ENCODE results near the gene SPEM2. TPM values are rescaled to one million over a fixed set of nuclear protein-coding genes. Genes with fewer than 3 reads are reported as not detected.

SPEM2 gene
- total RNA-seq, 1 donor from 2014 or later = 0.14 TPM

DNA sequence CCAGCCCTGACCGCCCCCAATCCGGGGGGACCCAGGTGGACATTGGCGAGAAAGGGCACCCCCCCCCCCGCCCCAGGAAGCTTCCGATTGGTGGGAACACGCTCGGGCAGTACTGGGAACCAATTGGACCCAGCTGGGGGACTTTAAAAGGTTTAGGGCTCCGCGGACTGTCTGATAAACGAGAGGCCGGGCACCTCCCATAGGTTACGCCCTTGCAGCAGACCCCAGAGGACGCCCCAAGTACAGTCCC lies 21.8 kb upstream of the SPEM2 start:
- Histone ChIP-seq H3K79me2 (ENCODE audit: insufficient read depth, low read length) (peaks cover 24% of the 10 kb centered on the region), H4K20me1 (ENCODE audit: insufficient read depth, low read length) (peaks cover 20% of the 10 kb centered on the region), H3K4me1 (ENCODE audit: insufficient read depth, low read length) (peaks cover 13% of the 10 kb centered on the region), H3K4me3 (ENCODE audit: insufficient read depth, low read depth, low read length) (peak overlapping the region; percentile 72), H3K27me3 (ENCODE audit: insufficient read depth, low read length) (no peaks in the 10 kb centered on the region), H3K4me2 (ENCODE audit: low read length) (peak overlapping the region; percentile 93), H3K9ac (ENCODE audit: low read length) (peak overlapping the region; percentile 72), H3K36me3 (ENCODE audit: insufficient read depth, low read length) (no peaks in the 10 kb centered on the region), H2AFZ (ENCODE audit: low read depth, low read length) (peak overlapping the region; percentile 31), H3K27ac (ENCODE audit: low read depth, low read length) (peak overlapping the region; percentile 53), H3K9me3 (ENCODE audit: insufficient read depth, low read depth, low read length) (no peaks in the 10 kb centered on the region)
- Mint-ChIP-seq H3K4me3 (ENCODE audit: unreplicated experiment) (peak overlapping the region; percentile 88), H3K4me1 (ENCODE audit: low read depth, unreplicated experiment) (peaks cover 18% of the 10 kb centered on the region), H3K27ac (ENCODE audit: unreplicated experiment) (peak overlapping the region; percentile 66), H3K36me3 (ENCODE audit: low read depth, unreplicated experiment) (peaks cover 4% of the 10 kb centered on the region), H3K27me3 (ENCODE audit: low read depth, unreplicated experiment) (no peaks in the 10 kb centered on the region), H3K9me3 (ENCODE audit: unreplicated experiment) (no peaks in the 10 kb centered on the region)
- DNase-seq (ENCODE audit: low read depth) (no peak), FAIRE-seq (no peak)
- no peak for TF ChIP-seq EZH2 (IDR thresholded peaks at IDR 0.05; ENCODE audit: insufficient read depth, low read length)
- TF ChIP-seq CTCF (IDR thresholded peaks at IDR 0.05; ENCODE audit: insufficient read depth, low read depth, low read length) = no peak

- Mint-ChIP-seq H3K9me3 (ENCODE audit: unreplicated experiment) (no peaks in the 10 kb centered on the region), H3K36me3 (ENCODE audit: low read depth, unreplicated experiment) (peaks cover 7% of the 10 kb centered on the region), H3K27ac (ENCODE audit: unreplicated experiment) (peak within 1 kb of the TSS; percentile 83), H3K4me1 (ENCODE audit: low read depth, unreplicated experiment) (peaks cover 18% of the 10 kb centered on the region), H3K4me3 (ENCODE audit: unreplicated experiment) (peak within 1 kb of the TSS; percentile 90), H3K27me3 (ENCODE audit: low read depth, unreplicated experiment) (no peaks in the 10 kb centered on the region)
- Histone ChIP-seq H3K9me3 (ENCODE audit: insufficient read depth, low read depth, low read length) (no peaks in the 10 kb centered on the region), H3K4me3 (ENCODE audit: insufficient read depth, low read depth, low read length) (peak within 1 kb of the TSS; percentile 72), H2AFZ (ENCODE audit: low read depth, low read length) (peak within 1 kb of the TSS; percentile 75), H3K9ac (ENCODE audit: low read length) (peak within 1 kb of the TSS; percentile 84), H3K4me1 (ENCODE audit: insufficient read depth, low read length) (peaks cover 13% of the 10 kb centered on the region), H3K27ac (ENCODE audit: low read depth, low read length) (peak within 1 kb of the TSS; percentile 53), H3K79me2 (ENCODE audit: insufficient read depth, low read length) (peaks cover 24% of the 10 kb centered on the region), H3K4me2 (ENCODE audit: low read length) (peak within 1 kb of the TSS; percentile 97), H3K36me3 (ENCODE audit: insufficient read depth, low read length) (no peaks in the 10 kb centered on the region), H4K20me1 (ENCODE audit: insufficient read depth, low read length) (peaks cover 20% of the 10 kb centered on the region), H3K27me3 (ENCODE audit: insufficient read depth, low read length) (no peaks in the 10 kb centered on the region)
- no peak for TF ChIP-seq EZH2 (IDR thresholded peaks at IDR 0.05; ENCODE audit: insufficient read depth, low read length)
- TF ChIP-seq CTCF (IDR thresholded peaks at IDR 0.05; ENCODE audit: insufficient read depth, low read depth, low read length) = no peak
- FAIRE-seq = peak; percentile 74
- peak; percentile 98 for DNase-seq (ENCODE audit: low read depth)
These were observed 21.3 kb upstream of the SPEM2 start, which contains the start of gene TMEM256 for GRCh38 chr17:7403977-7404736. Gene TMEM256 (minus strand): TSS chr17:7404097. CDS start chr17:7404084, 13 bp downstream.

DNA sequence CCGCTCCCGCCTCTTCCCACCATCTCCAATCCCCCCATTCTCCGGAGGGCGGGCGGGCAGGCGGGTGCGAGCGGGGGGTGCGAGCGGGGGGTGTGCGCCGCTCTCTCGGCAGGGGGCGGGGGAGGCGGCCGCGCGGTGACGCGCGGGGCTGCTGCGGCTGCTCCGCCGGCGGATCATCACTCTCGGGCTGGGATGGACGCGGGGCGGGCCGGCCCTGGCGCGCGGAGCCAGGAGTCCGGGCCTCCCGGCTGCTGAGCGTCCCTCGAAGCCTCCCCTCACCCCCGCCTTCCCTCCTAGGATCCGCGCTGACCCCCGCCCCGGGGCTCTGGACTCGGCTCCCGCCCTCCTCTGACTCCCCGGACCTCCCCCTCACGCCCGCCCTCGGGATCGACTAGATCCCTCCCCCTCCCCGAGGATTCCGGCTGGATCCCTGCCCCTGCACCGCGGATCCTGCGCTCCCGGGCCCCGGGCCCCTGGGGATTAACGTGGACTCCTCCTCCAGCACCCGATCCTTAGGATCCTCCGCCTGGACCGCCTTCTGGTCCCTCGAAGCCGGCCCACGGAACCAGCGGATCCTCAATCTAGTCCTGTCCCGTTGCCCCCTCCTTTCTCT lies 20.6 kb upstream of the SPEM2 start:
- Mint-ChIP-seq H3K4me1 (ENCODE audit: low read depth, unreplicated experiment) (peaks cover 18% of the 10 kb centered on the region), H3K9me3 (ENCODE audit: unreplicated experiment) (no peaks in the 10 kb centered on the region), H3K36me3 (ENCODE audit: low read depth, unreplicated experiment) (peaks cover 10% of the 10 kb centered on the region), H3K27ac (ENCODE audit: unreplicated experiment) (peak overlapping the region; percentile 83), H3K4me3 (ENCODE audit: unreplicated experiment) (peak overlapping the region; percentile 90), H3K27me3 (ENCODE audit: low read depth, unreplicated experiment) (no peaks in the 10 kb centered on the region)
- no peaks in the 10 kb centered on the region for H3K9me3 ChIP-seq (ENCODE audit: insufficient read depth, low read depth, low read length)
- peaks cover 24% of the 10 kb centered on the region for H3K79me2 ChIP-seq (ENCODE audit: insufficient read depth, low read length)
- peak overlapping the region; percentile 72 for H3K4me3 ChIP-seq (ENCODE audit: insufficient read depth, low read depth, low read length)
- H3K4me2 ChIP-seq (ENCODE audit: low read length) = peak overlapping the region; percentile 97
- H3K36me3 ChIP-seq (ENCODE audit: insufficient read depth, low read length) = peaks cover 3% of the 10 kb centered on the region
- peak overlapping the region; percentile 75 for H2AFZ ChIP-seq (ENCODE audit: low read depth, low read length)
- TF ChIP-seq EZH2 (IDR thresholded peaks at IDR 0.05; ENCODE audit: insufficient read depth, low read length) = no peak
- no peak for TF ChIP-seq CTCF (IDR thresholded peaks at IDR 0.05; ENCODE audit: insufficient read depth, low read depth, low read length)
- H4K20me1 ChIP-seq (ENCODE audit: insufficient read depth, low read length) = peaks cover 20% of the 10 kb centered on the region
- FAIRE-seq = no peak
- H3K27me3 ChIP-seq (ENCODE audit: insufficient read depth, low read length) = no peaks in the 10 kb centered on the region
- peaks cover 13% of the 10 kb centered on the region for H3K4me1 ChIP-seq (ENCODE audit: insufficient read depth, low read length)
- H3K27ac ChIP-seq (ENCODE audit: low read depth, low read length) = peak overlapping the region; percentile 14
- peak overlapping the region; percentile 84 for H3K9ac ChIP-seq (ENCODE audit: low read length)
- no peak for DNase-seq (ENCODE audit: low read depth)

All from astrocyte (in vitro differentiated cells and primary cell).